ENCODE data around the gene RYR2. TPM values are rescaled to one million over a fixed set of nuclear protein-coding genes. Genes with fewer than 3 reads are reported as not detected.

The RYR2 gene
- total RNA-seq, 1 donor from 2014 or later: 572 TPM

DNA sequence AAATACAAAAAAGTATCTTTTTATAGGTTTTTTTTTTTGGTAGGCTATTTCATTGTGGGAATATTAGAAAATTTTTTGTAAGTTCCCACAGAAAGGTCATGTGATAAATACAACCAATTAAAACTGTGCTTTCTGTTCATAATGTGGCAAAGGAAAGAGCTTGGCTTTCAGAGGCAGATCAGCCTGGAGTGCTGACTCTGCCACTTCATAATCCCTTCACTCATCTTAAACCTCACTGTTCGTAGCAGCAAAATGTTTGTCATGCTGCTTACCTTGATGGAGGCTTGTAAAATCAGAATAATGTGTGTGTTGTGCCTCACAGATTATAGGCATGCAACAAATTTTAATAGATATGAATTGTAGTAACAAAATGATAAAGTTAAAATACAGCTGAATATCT lies 671.9 kb downstream of the RYR2 start:
- DNase-seq (ENCODE audit: low spot score): no peak
- intact Hi-C loops (cut with DNase I): no loop called here

DNA sequence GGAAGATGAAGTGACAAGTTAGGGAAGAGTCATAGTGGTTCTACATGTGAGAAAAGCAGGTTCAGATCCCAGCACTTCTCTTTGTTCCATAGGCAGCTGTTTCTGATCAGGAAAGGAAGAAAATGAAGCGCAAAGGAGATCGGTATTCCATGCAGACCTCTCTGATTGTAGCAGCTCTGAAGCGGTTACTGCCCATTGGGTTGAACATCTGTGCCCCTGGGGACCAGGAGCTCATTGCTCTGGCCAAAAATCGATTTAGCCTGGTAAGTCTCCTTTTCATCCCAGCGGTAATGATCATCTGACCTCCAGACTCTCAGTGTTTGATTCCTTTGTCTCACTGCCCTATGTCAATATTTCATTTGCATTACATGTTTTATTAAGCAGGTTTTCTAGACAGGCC lies 675.1 kb downstream of the RYR2 start:
- intact Hi-C loops (cut with DNase I): no loop called here
- no peak for DNase-seq (ENCODE audit: low spot score)

DNA sequence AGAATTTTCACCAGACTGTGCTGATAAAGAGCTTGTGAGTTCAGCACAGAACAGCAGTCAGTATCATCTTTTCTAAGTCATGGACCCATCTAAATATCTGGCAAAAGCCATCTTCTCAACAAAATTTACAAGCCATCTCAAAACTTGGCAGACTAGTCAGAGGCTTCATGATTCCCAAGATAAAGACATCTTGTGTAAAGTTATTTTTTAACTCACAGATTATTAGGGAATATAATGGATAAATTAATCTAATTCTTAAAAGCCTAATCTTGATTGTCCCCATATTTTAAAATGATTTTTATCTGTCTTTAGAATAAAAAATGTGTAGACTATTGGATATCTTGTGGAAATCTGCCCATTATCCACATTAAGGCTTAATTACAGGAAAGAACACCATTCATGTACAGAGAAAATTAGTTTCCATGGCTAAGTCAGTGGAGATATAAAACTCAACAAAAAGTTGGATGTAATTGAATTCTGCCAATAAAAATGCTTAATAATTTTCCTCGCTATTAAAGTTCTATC lies 688.9 kb downstream of the RYR2 start:
- intact Hi-C loops (cut with DNase I): no loop called here
- DNase-seq (ENCODE audit: low spot score): no peak

DNA sequence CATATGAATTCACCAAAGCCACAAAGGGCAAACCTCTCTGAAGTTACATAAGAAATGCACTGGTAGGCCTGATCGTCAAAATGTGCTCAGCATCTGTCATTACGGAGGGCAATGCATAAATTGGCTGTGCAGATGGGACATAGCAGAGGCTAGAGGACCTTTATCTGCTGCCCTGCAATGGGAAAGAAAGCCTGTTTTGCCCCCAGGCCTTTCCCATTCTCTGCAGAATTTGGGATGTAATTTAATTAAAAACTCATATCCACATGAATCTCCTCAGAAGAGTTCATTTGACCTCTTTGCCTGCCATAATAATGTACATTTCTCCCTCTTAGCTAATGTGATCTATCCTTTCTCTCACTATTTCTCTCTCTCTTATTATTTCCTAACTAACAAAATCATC lies 690.7 kb downstream of the RYR2 start:
- intact Hi-C loops (cut with DNase I): no loop called here
- no peak for DNase-seq (ENCODE audit: low spot score)

DNA sequence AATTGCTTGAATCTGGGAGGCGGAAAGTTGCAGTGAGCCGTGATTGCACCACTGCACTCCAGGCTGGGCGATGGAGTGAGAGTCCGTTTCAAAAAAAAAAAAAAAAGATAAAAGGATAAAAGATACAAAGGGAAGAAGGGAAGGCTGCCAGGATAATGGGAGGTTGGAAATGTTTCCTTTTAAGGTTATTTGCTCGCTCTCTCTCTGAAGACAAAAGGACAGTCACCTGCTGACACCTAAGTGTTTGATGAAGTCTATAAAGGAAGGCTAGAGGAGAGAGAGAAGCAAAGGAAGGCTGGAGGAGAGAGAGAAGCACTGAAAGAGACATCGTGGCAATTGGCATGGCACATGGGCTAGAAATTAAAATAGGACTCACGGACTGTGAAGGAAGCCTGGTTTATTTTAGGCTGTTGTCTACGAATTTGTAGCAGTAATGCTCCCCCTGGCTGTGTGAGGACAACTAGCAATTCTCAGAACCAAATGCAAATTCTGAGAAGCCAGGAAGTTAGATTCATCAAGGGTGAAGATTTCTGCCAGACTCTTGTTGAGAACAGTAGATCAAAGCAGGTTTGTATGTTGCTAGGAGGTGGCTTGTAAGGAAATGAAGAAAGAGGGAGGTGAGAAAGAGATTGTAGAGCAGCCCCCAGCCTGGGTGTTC lies 694.5 kb downstream of the RYR2 start:
- no peak for DNase-seq (ENCODE audit: low spot score)

DNA sequence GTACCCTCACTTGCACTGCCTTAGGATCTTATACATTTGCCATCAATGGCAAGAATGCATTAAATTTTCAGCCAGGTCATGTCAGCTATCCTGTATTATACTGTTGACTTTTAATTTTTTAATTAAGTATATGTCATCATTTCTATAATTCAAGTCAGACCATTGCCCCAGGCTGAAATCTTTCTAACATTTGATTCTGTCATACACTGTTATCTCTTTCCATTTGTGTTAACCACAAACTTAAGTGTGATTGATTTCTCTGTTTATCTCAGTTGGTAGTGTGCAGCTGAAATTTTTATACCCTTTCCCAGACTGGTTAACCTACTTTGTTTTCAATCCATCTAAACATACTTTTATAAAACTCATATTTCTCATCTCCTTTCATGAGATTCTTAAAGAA lies 695.5 kb downstream of the RYR2 start:
- DNase-seq (ENCODE audit: low spot score): no peak
- intact Hi-C loops (cut with DNase I): no loop called here

More for the DNA sequence above, 694.5 kb downstream of the RYR2 start:
- intact Hi-C loops (cut with DNase I): no loop called here

DNA sequence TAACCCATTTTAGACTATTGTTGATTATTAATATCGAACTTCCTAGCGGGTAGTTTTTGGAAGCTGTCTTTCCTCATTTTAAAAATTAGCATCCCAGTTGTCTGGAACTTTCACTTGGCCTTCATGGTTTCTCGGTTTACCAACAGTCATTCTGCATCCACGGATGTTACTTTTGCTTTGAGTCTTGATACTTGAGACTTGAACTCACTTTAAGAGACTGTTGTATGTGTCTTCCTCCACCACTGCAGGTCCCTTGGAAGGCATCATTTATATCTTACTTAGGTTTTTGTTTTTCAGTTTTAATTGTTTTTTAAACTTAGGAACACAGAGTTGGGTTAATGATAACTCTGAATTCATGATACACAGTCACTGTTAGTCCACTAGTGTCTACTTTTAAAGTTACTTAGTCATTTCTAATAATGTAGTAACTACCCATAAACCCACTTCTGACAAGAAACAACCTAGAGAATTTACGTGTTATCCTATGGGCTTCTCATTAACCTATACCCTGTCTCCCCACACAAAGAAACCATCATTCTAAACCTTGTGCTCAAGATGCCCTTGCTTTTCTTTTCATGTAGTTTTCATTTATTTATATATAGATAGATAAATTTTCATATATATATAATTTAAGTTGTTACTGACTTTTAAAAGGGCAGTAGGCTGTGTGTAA lies 696.1 kb downstream of the RYR2 start:
- DNase-seq (ENCODE audit: low spot score): no peak
- intact Hi-C loops (cut with DNase I): no loop called here

DNA sequence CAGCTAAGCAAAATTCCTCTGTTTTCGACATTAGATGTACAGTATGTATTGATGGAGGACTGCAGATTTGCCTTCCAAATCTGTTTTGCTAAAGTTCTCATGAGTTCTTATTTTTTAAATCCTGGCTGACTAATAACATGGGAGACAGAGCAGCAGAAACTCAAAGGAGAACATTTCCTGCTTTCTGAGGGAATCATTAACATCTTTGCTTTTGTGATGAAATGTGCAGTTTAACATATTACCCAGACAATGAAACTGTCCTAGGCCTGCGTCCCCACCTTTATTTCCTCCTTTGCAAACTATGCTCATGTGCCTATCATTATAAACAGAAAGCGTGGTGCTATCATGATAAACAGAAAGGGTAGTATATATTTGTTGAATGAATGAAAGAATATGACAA lies 698.9 kb downstream of the RYR2 start:
- intact Hi-C loops (cut with DNase I): no loop called here
- no peak for DNase-seq (ENCODE audit: low spot score)

DNA sequence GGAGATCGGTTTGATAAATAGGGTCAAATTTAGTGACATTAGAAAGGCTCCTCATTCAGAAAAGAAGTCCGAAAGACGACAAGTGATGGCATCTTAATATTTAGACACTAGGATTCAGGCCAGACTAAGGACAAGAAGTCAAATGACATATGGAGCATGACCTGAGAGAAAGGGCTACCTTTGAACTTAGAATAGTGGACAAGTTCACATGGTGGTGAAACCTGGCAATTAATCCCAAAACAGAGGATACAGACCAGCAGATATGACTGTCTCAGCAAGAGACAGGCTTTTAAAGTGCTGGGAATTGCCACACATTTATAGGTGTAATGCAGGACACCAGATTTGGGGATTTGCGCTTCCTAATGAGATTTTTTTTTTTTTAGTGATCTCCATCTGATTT lies 703.6 kb downstream of the RYR2 start:
- intact Hi-C loops (cut with DNase I): no loop called here
- no peak for DNase-seq (ENCODE audit: low spot score)

DNA sequence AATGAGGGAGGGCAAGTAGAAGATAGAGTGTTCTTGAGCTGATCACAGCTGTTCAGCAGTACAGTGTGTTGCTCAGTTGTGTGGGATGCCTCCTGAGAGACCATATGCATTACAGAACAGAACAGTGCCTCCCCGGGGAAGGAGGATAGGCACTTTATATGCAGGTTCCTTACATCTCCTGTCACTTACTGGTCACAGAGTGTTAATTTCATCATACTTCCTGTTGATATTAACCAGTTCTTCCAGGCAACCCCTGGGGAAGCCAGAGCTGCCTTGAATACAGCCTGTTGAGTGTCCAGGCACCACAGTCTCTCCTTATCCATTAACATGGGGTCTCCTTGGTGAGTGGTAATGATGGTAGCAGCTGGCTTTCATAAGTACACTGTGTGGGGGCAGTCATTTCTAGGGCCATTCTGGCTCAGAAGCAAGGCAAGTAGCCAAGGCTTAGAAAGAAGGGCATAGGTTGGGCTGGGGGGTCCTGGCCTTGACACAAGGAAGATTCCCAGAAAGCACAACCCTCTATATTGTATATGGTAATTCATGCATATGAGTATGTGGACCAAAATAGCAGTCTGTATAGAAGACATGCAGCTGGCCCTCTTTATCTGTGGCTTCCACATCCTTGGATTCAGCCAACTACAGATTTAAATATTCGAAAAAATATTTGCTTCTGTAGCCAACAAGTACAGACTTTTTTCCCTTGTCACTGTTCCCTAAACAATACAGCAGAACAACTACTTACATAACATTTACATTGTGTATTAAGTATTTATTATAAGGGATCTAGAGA lies 706.4 kb downstream of the RYR2 start:
- no peak for DNase-seq (ENCODE audit: low spot score)
- intact Hi-C loops (cut with DNase I): no loop called here

DNA sequence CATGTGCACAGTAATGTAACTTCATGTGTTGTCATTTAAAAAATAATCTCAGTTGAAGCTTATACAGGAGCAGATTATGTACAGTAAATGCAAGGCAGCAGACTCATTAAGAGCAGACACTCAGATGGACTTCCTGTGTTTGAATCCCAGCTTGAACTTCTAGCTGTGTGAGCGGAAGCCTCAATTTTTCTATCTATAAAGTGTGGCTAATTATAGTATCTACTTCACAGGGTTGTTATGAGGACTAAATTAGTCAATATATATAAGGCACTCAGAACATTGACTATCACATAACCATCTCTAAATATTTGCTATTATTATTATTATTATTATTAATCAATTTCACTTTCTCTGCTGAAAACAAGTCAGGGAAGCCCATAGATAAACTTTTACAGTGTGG lies 707.1 kb downstream of the RYR2 start:
- intact Hi-C loops (cut with DNase I): no loop called here

DNA sequence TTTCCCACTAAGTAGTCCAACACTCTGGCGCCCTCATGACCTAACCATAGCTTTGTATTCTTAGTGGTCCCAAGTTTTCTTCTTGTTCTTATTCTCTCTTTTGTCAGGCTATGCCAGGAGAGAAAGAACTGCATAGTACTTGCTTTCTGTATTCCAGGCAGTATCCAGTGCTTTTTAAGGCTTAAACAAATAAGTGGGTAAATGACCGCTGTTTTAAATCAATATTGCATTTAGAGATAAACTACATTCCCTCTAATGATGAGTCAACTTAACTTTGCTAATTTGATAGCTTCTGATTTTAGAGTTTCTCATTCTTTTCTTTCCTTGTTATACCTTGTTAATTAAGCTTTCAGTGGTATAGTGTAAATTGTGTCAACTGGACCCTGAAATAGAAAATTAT lies 709.1 kb downstream of the RYR2 start:
- DNase-seq (ENCODE audit: low spot score): no peak
- intact Hi-C loops (cut with DNase I): no loop called here

More for the DNA sequence above, 707.1 kb downstream of the RYR2 start:
- DNase-seq (ENCODE audit: low spot score): no peak

DNA sequence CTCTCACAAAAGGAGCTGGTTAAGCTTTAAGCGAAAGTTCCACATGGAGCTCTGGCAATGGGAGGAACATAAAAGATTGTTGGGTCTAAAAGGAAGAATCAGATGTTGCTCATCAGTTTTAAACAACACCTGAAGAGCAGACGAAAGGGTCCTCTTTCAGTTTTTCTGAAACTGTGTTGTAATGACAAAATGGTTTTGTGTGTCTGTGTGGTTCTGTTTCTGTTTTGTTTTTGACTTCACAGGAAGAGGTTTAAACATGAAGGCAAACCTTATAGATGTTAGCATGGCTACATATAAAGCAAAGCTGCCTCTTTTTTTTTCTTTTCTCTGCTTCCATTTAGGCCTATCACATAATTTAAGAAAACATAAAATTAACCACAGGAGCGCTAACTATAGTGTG lies 712.6 kb downstream of the RYR2 start:
- intact Hi-C loops (cut with DNase I): no loop called here
- DNase-seq (ENCODE audit: low spot score): no peak

DNA sequence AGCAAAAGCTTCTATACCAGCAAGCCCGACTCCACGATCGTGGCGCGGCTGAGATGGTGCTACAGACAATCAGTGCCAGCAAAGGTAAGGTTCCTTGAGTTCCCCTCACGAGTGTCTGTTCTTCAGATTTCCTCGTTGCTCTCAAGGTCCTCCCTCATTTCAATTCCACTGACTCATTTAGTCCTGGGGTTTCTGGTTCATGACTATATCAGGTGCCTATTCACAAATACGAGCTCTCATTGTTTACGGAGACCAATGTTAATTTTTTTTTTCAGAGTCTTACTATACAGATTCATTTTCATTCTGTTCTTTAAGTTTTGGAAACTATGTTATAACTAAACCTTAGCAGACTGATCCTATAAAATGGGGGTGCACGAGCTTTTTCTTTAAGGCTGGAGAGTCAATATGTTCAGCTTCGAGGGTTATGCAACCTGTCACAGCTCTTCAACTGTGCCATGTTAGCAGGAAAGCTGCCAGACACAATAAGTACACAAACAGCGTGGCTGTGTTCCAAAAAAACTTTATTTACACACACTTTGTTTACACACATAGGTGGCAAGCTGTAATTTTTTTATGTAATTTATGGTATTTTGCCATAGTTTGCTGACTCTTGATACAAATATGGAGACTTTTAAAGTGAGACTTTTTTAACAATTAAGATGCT lies 714.5 kb downstream of the RYR2 start:
- no peak for DNase-seq (ENCODE audit: low spot score)
- intact Hi-C loops (cut with DNase I): no loop called here

DNA sequence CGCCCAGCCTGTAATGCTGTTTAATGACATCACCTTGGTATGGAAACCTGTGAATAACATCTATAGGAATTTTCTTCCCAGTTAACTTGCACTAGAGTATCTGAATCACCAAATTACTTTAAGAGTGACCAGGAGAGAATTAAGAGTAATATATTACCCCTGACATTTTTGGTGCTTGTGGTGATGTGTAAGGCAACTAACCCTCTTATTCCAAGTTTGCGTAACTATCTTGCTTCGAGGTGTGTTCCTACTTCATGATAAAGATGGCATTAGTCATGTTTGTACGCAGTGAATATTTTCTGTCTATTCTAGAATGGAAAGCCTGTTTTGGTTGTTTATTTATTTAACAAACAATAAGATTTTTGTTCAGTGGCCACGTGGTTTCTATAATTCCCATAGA lies 717.4 kb downstream of the RYR2 start:
- no peak for DNase-seq (ENCODE audit: low spot score)
- intact Hi-C loops (cut with DNase I): no loop called here

DNA sequence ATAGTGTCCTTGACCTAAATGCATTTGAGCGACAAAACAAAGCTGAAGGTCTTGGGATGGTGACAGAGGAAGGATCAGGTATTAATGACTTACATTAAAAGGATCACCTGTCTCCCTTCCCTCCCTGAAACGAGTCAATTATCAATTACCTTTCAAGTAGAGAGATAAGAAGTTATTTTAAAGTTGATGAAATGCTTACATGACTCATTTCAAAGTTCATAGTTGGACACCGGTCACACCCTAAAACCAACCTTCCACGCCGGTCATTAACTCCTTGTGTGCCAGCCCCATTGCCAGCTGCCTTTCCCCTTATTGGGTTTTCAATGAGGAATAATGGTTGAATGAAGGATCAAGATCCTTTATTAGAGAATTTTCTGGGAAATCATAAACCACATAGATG lies 719.0 kb downstream of the RYR2 start:
- intact Hi-C loops (cut with DNase I): no loop called here
- DNase-seq (ENCODE audit: low spot score): no peak

DNA sequence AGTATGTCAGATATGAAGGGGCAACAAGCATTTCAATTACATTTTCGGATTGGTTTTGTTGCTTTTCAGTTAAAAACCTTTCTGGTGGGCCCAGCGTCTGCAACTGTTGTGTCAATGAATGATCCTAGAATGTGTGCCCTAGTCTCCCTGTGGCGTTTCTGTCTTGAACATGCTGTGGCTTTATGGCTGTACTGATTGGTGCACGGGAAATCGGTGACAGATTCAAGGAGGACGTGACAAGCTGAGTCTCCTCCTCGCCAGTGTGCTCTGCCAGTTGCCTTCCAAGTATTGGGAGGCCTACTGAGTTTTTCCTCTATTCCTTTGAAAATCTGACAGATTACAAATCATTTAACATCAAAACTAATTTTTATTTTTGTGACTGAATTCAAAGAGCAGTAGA lies 721.2 kb downstream of the RYR2 start:
- intact Hi-C loops (cut with DNase I): no loop called here

DNA sequence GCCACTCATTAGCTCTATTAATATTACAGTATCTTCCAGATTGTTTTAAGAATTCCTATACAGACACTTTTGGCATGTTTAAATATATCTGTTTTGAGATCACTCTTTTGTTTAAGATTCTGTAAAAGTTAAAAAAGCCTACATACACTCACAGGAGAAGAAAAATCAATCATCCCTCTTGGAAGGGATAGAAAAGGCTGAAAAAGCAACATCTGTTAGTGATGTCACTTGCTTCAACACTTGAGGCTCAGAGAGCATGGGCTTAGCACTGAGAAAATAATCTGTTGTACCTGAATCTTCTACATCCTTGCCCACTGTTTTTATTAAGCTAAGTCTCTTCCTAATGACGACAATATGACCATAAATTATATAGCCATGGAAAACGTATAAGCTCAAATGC lies 721.8 kb downstream of the RYR2 start:
- DNase-seq (ENCODE audit: low spot score): no peak
- intact Hi-C loops (cut with DNase I): no loop called here

More for the DNA sequence above, 721.2 kb downstream of the RYR2 start:
- no peak for DNase-seq (ENCODE audit: low spot score)

DNA sequence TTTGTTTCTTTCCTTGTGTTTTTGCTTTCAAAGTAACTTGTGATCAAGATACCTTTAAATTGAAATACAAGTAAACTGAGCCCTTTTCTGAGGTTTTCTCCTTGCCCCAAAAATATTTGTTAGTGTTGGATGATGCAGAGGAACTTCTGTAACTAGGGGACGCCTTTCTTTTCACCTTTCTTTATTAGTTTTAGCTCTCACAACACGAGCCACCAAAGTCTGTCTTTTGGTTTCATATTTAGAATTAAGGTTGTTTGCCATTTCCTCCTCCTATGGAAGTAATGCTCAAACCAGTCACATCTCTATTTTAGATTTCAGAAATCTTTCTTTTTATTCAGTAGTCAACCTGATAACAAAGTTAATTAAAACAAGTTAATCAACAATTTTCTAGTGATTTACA lies 727.9 kb downstream of the RYR2 start:
- DNase-seq (ENCODE audit: low spot score): no peak
- intact Hi-C loops (cut with DNase I): no loop called here

DNA sequence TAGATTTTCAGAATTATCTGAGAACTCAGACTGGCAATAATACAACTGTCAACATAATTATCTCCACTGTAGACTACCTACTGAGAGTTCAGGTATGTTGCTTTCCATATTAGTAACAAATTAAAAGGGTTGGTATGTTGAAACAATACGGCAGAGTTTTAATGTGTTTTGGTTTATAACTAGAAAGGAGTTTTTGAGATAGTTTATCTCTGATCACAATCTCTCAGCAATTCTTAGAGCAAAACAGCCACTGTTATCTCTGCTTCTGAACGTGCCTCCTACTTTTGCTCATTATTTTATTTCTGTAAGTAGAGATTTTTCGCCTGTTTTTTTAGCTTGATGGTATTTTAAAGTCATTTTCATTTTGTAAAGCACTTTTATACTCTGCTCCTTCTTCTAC lies 730.0 kb downstream of the RYR2 start:
- DNase-seq (ENCODE audit: low spot score): no peak
- intact Hi-C loops (cut with DNase I): no loop called here
